ENCODE measurements around the gene SYT9.

SYT9 gene

GRCh38 chr11:7435176-7435575 lies 183.5 kb downstream of the SYT9 start:
- no peak overlapping the region for H3K4me3 ChIP-seq (ENCODE audit: low read length)
- H3K9ac ChIP-seq (ENCODE audit: low read length): no peak overlapping the region
- peaks cover 13% of the 10 kb centered on the region for H3K4me1 ChIP-seq (ENCODE audit: low read length)
- H3K79me2 ChIP-seq (ENCODE audit: low read length): no peaks in the 10 kb centered on the region
- H3K9me3 ChIP-seq (ENCODE audit: insufficient read depth, low read length): no peaks in the 10 kb centered on the region
- no peaks in the 10 kb centered on the region for H3K36me3 ChIP-seq (replicated peaks; ENCODE audit: low read depth, low read length)
- no peak overlapping the region for H3K27ac ChIP-seq (ENCODE audit: low read length)
- H3K4me2 ChIP-seq (ENCODE audit: low read length): no peak overlapping the region
- no peaks in the 10 kb centered on the region for H3K27me3 ChIP-seq (ENCODE audit: low read depth, low read length)
- H2AFZ ChIP-seq (ENCODE audit: low read depth, low read length): no peak overlapping the region
- TF ChIP-seq EZH2phosphoT487 (IDR thresholded peaks at IDR 0.05; ENCODE audit: low read depth): no peak
- H4K20me1 ChIP-seq (ENCODE audit: insufficient read depth, low read length): no peaks in the 10 kb centered on the region

GRCh38 chr11:7436146-7436545 lies 184.4 kb downstream of the SYT9 start:
- Histone ChIP-seq H3K4me3 (ENCODE audit: low read length) (peak overlapping the region; percentile 63), H2AFZ (ENCODE audit: low read depth, low read length) (peak overlapping the region; percentile 99), H4K20me1 (ENCODE audit: insufficient read depth, low read length) (no peaks in the 10 kb centered on the region), H3K9ac (ENCODE audit: low read length) (peak overlapping the region; percentile 44; the same call in 1 of the 2 replicates), H3K4me2 (ENCODE audit: low read length) (peak overlapping the region; percentile 76), H3K79me2 (ENCODE audit: low read length) (no peaks in the 10 kb centered on the region), H3K36me3 (replicated peaks; ENCODE audit: low read depth, low read length) (no peaks in the 10 kb centered on the region), H3K27ac (ENCODE audit: low read length) (peak overlapping the region; percentile 31; the same call in 1 of the 2 replicates), H3K27me3 (ENCODE audit: low read depth, low read length) (no peaks in the 10 kb centered on the region), H3K9me3 (ENCODE audit: insufficient read depth, low read length) (no peaks in the 10 kb centered on the region), H3K4me1 (ENCODE audit: low read length) (peaks cover 13% of the 10 kb centered on the region)
- TF ChIP-seq EZH2phosphoT487 (IDR thresholded peaks at IDR 0.05; ENCODE audit: low read depth) (no peak), CTCF (IDR thresholded peaks at IDR 0.05; ENCODE audit: low read depth, low read length) (no peak)

GRCh38 chr11:7436657-7437056 lies 185.0 kb downstream of the SYT9 start:
- peak overlapping the region; percentile 44; the same call in 1 of the 2 replicates for H3K9ac ChIP-seq (ENCODE audit: low read length)
- TF ChIP-seq EZH2phosphoT487 (IDR thresholded peaks at IDR 0.05; ENCODE audit: low read depth) (no peak), CTCF (IDR thresholded peaks at IDR 0.05; ENCODE audit: low read depth, low read length) (no peak)
- peak overlapping the region; percentile 31 for H3K27ac ChIP-seq (ENCODE audit: low read length)
- peaks cover 13% of the 10 kb centered on the region for H3K4me1 ChIP-seq (ENCODE audit: low read length)
- no peaks in the 10 kb centered on the region for H3K36me3 ChIP-seq (replicated peaks; ENCODE audit: low read depth, low read length)
- peak overlapping the region; percentile 99 for H2AFZ ChIP-seq (ENCODE audit: low read depth, low read length)
- peak overlapping the region; percentile 63 for H3K4me3 ChIP-seq (ENCODE audit: low read length)
- H3K4me2 ChIP-seq (ENCODE audit: low read length): peak overlapping the region; percentile 76
- no peaks in the 10 kb centered on the region for H3K79me2 ChIP-seq (ENCODE audit: low read length)
- H3K27me3 ChIP-seq (ENCODE audit: low read depth, low read length): no peaks in the 10 kb centered on the region
- H3K9me3 ChIP-seq (ENCODE audit: insufficient read depth, low read length): no peaks in the 10 kb centered on the region
- H4K20me1 ChIP-seq (ENCODE audit: insufficient read depth, low read length): no peaks in the 10 kb centered on the region

GRCh38 chr11:7437696-7438095 lies 186.0 kb downstream of the SYT9 start:
- Histone ChIP-seq H4K20me1 (ENCODE audit: insufficient read depth, low read length) (no peaks in the 10 kb centered on the region), H3K9ac (ENCODE audit: low read length) (no peak overlapping the region), H2AFZ (ENCODE audit: low read depth, low read length) (no peak overlapping the region), H3K9me3 (ENCODE audit: insufficient read depth, low read length) (no peaks in the 10 kb centered on the region), H3K79me2 (ENCODE audit: low read length) (no peaks in the 10 kb centered on the region), H3K27ac (ENCODE audit: low read length) (no peak overlapping the region), H3K4me1 (ENCODE audit: low read length) (peaks cover 13% of the 10 kb centered on the region), H3K36me3 (replicated peaks; ENCODE audit: low read depth, low read length) (no peaks in the 10 kb centered on the region), H3K27me3 (ENCODE audit: low read depth, low read length) (no peaks in the 10 kb centered on the region), H3K4me3 (ENCODE audit: low read length) (no peak overlapping the region), H3K4me2 (ENCODE audit: low read length) (no peak overlapping the region)
- TF ChIP-seq CTCF (IDR thresholded peaks at IDR 0.05; ENCODE audit: low read depth, low read length): no peak
- no peak for TF ChIP-seq EZH2phosphoT487 (IDR thresholded peaks at IDR 0.05; ENCODE audit: low read depth)
